Thoracic aorta (tissue), 2 donors: ENCODE results near the gene WAPL. TPM values are rescaled to one million over a fixed set of nuclear protein-coding genes. Genes with fewer than 3 reads are reported as not detected.
"Not testable (repeated sequence)": the region's sequence is repeated elsewhere in the genome, so short reads cannot be mapped to it uniquely, and the experiment has no call there.

Source experiments
- ATAC-seq: fragments of 150-250 bp; one replicate; pipeline ENCODE4 v1.8.0; 2017; ENCODE audit warnings: low read depth; ENCODE audit not compliant: insufficient number of reproducible peaks, low FRiP score
- DNase-seq: peaks from one replicate; pipeline ENCODE4 v3.0.0-alpha.2; 2020; ENCODE audit warnings: low spot score
- H3K27ac ChIP-seq, 2 donors: fragments of 200-600 bp; sonication (generic); 1 replicate in 1 of 2; 2 replicates in 1 of 2; pipeline ENCODE4 v1.5.1; 2016; ENCODE audit warnings: mild to moderate bottlenecking in 2 of 2, moderate library complexity in 2 of 2
- H3K27me3 ChIP-seq: fragments of 200-600 bp; sonication (generic); replicated peaks from 2 replicates; pipeline ENCODE4 v1.6.0; 2016; ENCODE audit warnings: mild to moderate bottlenecking; ENCODE audit not compliant: insufficient read depth
- H3K36me3 ChIP-seq: fragments of 200-600 bp; sonication (generic); one replicate; pipeline ENCODE4 v1.5.1; 2016
- H3K4me1 ChIP-seq, 2 donors: fragments of 200-600 bp; sonication (generic); 1 replicate in 1 of 2; 2 replicates in 1 of 2; pipeline versions ENCODE4 v1.5.1 to v1.6.0; 2016; ENCODE audit warnings: low read depth in 2 of 2, mild to moderate bottlenecking in 1 of 2; ENCODE audit not compliant: control insufficient read depth in 1 of 2
- H3K4me3 ChIP-seq: fragments of 200-600 bp; sonication (generic); 2 replicates; pipeline ENCODE4 v1.5.1; 2016; ENCODE audit warnings: mild to moderate bottlenecking
- H3K9me3 ChIP-seq: fragments of 200-600 bp; sonication (generic); 2 replicates; pipeline ENCODE4 v1.5.1; 2016
- total RNA-seq, 2 donors: library from RNA; depleted of rRNA; stranded (reverse); fragments of >200 nt; gene quantifications; one replicate each; pipeline versions ENCODE4 v1.1.0 to v1.2.3, GENCODE V29; 2016
- TF ChIP-seq, protein P1 (sequence below): fragments of 200-600 bp; sonication (generic); IDR thresholded peaks from one replicate; pipeline ENCODE4 v1.5.1; 2019; ENCODE audit warnings: antibody characterized with exemption

WAPL gene
- total RNA-seq, 2 donors from 2014 or later, result 25.9 to 52.7 TPM

DNA sequence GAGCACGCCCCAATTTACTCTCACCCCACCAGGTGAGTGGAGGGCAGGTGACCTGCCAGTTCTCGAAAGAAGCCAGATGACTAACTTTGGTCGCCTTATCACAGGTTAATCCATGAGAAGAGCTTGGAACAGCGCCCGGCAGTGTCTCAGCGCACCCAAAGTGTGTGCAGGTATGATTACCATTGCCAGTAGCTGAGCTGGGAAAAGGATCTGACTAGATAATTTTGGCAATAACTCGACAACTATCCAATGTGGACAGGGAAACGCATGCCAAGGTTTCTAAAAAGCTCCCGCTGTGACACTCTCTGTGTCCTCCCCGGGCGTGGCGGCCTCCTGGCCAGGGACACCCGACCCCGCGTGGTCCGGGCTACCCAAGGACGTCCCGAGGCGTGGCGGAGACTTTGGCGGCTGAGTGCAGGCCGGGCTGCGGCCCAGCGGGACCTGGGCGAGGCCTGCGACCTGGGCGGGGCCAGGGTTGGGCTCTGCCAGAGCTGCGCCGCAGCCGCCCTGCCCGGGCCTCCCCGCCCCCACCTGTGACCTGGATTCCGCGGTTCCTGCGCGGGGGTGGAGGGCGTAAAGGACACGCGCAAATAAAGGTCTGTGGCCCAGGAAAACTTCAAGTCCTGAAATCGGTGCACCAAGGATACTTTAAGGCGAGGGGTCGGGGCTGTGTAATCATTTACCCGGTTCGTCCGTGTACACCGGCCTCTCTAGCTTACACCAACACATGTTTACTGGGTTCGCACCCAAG is 13.7 kb upstream of the WAPL start:
- no peaks in the 10 kb centered on the region for H3K9me3 ChIP-seq
- no peaks in the 10 kb centered on the region for H3K36me3 ChIP-seq
- no peak overlapping the region for H3K27ac ChIP-seq
- H3K4me1 ChIP-seq, result no peaks in the 10 kb centered on the region
- TF ChIP-seq, protein P1, sequence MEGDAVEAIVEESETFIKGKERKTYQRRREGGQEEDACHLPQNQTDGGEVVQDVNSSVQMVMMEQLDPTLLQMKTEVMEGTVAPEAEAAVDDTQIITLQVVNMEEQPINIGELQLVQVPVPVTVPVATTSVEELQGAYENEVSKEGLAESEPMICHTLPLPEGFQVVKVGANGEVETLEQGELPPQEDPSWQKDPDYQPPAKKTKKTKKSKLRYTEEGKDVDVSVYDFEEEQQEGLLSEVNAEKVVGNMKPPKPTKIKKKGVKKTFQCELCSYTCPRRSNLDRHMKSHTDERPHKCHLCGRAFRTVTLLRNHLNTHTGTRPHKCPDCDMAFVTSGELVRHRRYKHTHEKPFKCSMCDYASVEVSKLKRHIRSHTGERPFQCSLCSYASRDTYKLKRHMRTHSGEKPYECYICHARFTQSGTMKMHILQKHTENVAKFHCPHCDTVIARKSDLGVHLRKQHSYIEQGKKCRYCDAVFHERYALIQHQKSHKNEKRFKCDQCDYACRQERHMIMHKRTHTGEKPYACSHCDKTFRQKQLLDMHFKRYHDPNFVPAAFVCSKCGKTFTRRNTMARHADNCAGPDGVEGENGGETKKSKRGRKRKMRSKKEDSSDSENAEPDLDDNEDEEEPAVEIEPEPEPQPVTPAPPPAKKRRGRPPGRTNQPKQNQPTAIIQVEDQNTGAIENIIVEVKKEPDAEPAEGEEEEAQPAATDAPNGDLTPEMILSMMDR, result no peak
- no peaks in the 10 kb centered on the region for H3K27me3 ChIP-seq
- no peak for DNase-seq
- ATAC-seq, result no peak
- peak overlapping the region; percentile 84 for H3K4me3 ChIP-seq

DNA sequence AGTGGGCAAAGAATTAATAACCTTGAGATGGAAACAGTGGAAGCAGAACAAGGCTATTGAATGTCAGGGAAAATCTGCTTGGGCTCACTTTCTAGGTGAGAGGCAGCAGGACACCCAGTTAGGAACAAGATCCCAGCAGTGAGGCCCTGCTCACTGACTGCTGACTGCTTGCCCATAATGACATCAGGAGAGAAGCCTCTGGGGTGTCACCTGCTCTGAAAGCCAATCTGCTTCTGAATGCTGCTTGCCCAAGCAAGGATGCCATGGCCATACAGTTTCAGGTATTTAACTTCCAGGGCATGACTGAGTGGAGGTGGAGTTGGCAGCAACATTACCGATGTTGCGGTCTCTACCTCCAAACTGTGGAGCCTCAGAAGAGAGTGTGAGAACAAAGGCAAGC is 11.7 kb upstream of the WAPL start:
- H3K27me3 ChIP-seq, result no peaks in the 10 kb centered on the region
- H3K9me3 ChIP-seq, result no peaks in the 10 kb centered on the region
- H3K36me3 ChIP-seq, result no peaks in the 10 kb centered on the region
- ATAC-seq (no peak), DNase-seq (no peak)
- no peak overlapping the region for H3K27ac ChIP-seq
- H3K4me1 ChIP-seq, result no peaks in the 10 kb centered on the region
- H3K4me3 ChIP-seq, result no peak overlapping the region
- TF ChIP-seq, protein P1, result no peak

DNA sequence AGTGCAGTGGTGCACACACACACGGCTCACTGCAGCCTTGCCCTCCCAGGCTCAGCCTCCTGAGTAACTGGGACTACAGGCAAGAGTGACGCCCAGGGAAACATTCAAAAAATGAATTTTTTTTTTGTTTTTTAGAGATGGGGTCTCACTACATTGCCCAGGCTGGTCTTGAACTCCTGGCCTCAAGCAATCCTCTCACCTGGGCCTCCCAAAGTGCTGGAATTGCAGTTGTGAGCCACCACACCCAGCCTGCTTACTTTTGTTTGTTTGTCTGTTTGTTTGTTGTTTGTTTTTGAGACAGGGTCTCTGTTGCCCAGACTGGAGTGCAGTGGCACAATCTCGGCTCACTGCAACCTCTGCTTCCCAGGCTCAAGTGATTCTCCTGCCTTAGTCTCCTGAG is 7.1 kb upstream of the WAPL start:
- H3K27ac ChIP-seq, H3K4me1 ChIP-seq, H3K36me3 ChIP-seq, H3K9me3 ChIP-seq, ATAC-seq, H3K4me3 ChIP-seq, DNase-seq, H3K27me3 ChIP-seq: not testable (repeated sequence)

DNA sequence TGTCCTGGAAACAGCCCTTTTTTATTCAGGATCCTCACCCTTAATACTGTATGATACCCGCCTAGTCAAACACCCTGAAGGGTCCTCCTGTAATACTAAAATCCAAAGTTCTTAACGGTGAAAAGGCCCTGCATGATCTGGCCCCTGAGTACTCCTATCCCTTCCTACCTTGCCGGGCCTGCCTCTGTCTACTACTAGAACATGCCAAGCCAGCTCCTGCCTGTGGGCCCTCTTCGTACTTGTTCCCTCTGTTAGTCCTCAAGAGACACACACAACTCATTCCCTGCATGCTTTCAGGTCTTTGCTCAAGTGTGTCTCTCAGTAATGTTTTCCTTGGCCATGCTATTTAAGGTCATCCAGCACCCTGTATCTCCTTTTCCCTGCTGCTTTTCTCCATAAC is 5.0 kb upstream of the WAPL start:
- no peaks in the 10 kb centered on the region for H3K9me3 ChIP-seq
- no peak overlapping the region for H3K4me3 ChIP-seq
- no peaks in the 10 kb centered on the region for H3K36me3 ChIP-seq
- peaks cover 4 to 17% of the 10 kb centered on the region in 2 donors for H3K4me1 ChIP-seq
- DNase-seq (no peak), ATAC-seq (no peak)
- H3K27me3 ChIP-seq, result no peaks in the 10 kb centered on the region
- TF ChIP-seq, protein P1, result no peak
- H3K27ac ChIP-seq, result no peak overlapping the region

DNA sequence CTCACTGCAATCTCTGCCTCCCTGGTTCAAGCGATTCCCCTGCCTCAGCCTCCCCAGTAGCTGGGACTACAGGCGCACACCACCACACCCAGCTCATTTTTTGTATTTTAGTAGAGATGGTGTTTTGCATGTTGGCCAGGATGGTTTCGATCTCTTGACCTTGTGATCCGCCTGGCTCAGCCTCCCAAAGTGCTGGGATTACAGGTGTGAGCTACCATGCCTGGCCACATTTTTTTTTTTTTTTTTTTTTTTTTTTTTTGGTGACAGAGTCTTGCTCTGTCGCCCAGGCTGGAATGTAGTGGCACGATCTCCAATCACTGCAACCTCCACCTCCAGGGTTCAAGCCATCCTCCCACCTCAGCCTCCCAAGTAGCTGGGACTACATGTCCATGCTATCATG is 4.1 kb upstream of the WAPL start:
- H3K4me3 ChIP-seq, H3K27me3 ChIP-seq, H3K36me3 ChIP-seq, DNase-seq, H3K27ac ChIP-seq, H3K9me3 ChIP-seq, ATAC-seq: not testable (repeated sequence)
- peaks cover 4 to 17% of the 10 kb centered on the region in 2 donors for H3K4me1 ChIP-seq

DNA sequence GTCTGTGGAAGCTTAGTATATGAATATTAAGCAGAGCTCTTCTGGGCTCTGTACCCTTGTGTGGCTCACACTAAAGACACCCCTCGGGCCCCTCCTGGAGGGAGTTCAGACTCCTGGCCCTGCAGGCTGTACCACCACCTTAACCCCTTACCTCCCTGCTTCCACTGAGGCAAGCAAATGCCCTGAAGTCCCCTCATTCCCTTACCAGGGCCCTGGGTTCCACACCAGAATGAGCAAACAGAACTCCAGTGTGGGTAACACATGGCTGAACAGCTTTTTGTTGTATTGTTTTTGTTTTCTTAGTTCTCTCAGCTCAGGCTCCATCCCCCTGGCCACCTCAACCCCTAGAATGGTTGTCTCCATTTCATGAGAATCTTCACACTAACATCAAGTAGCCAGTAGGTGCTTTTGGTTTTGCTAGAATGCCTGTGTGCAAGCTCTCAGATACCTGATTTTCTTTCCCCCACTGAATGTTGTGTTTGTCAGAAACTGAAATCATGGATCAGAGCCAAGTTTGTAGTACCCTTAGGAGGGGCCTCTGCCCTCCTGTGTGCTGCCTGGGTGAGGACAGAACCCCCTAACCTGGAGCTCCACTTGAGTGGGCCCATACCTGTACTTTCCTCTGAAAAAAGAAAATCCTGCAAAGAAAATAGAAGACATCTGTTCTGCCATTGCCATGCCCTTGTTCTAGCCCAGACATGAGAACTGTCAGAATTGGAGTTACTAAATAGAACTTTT is 2.8 kb upstream of the WAPL start:
- Histone ChIP-seq H3K9me3 (no peaks in the 10 kb centered on the region), H3K4me1 (peaks cover 14 to 30% of the 10 kb centered on the region in 2 donors), H3K27me3 (no peaks in the 10 kb centered on the region), H3K36me3 (no peaks in the 10 kb centered on the region), H3K4me3 (no peak overlapping the region), H3K27ac (no peak overlapping the region)
- TF ChIP-seq, protein P1, result no peak
- DNase-seq, result no peak
- no peak for ATAC-seq
